ENCODE data around the gene CCDC136.

The CCDC136 gene

DNA sequence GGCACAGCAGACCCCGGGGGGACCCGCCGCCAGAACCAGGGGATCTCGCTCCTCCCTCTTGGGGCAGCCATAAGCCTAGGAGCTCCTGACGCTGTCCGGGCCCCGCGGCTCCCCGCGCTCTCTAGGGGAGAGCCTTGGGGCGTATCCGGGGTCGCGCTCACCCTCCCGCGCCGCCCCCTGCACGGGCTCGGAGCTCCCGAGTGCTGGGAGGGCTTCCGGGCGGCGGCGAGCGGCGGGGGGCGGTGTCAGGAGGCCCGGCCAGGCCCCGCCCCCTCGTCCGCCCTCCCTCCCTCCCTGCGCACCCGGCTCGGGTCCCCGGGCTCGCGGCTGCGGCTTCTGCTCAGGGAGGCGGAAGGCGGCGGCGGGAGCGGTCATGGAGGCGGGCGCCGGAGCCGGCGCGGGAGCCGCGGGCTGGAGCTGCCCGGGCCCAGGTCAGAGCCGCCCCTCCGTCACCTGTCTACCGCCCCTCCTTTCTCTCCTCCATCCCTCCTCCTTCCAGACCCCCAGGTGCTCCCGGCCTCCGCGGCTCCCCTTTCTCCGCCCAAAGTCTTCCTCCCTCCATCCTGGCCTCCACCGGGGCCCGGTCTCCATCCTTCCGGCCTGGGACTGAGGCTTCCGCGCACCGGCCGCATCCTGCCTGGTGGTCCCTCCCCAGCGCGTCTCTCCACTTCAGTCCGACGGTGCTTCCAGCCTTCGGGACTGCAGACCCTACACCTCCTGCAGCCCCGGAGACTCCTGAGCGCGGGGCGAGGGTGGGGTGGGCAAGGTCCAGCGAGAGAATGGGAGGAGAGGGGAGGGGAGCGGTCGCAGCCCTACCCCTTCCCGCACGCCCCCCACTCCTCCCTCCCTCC is at the start of gene CCDC136:
CCDC136 (plus strand) TSS at position 848 of the 851 bp plus-strand sequence. CDS start 444 bp downstream, outside the sequence.
- DNase-seq: peak; percentile 74

DNA sequence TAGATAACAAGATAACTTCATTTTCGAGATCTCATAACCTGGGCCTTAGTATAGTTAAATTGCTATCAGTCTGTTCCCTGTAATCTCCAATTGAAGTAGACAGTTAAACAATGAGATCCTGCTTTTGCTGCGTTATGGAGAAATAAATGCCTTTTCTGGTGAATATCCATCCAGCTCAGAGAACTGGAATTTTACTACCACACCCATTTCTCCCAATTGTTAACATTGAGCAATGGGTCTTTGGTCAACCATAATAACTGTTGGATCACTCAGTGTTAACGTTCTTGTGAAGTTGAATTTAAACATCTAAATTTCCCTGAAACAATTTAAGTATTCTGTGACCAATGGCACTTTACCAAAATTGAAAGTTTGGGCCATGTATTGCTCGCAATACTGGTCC is 49.6 kb upstream of the CCDC136 start:
- DNase-seq: no peak

DNA sequence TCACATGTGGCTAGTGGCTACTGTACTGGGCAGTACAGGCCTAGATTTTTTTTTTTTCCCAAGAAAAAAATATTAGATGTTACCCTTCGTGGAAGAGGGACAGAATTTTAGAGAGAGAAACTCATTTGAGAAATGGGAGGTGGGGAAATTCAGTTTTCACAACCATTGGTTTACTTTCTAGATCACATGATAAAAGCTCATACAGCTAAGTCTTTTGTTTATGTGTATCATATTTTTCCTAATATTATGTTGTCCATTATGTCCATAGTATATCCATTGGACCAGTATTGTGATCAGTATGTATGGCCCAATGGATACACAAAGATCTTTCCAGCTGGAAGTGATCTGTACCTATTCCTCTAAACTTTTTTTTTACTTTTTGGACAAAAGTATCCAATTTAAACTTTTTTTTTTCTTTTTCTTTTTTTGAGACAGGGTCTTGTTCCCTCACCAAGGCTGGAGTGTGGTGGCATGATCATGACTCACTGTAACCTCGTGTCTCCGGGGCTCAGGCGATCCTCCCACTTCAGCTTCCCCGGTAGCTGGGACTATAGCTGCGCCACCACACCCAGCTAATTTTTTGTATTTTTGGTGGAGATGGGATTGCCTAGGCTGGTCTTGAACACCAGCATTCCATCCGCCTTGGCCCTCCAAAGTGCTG is 48.5 kb upstream of the CCDC136 start:
- DNase-seq: no peak

DNA sequence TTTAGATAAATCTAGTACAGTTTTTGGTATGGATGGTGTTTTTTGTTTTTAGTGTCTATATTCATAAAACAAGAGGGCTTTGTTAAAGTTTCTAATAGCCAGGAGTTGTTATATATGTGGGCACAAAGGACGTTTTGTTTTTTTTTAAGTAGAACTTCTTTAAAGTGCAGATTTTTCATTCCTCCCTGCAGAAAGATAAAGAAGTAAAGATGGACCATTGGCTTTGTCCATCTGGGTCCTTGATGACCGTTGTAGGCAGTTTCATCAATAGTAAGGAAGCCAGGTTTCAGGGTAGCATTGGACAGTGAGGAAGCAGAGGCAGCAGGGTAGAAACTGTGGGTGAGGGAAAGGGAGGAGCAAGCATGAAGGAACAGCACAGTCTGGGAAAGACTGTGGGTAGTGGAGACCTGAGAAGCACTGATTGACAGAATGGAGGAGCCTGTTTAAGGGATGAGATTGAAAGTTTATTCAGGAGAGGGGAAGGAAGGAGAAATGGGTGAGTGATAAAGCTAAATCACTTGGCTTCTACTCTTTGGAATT is 47.3 kb upstream of the CCDC136 start:
- DNase-seq: no peak

DNA sequence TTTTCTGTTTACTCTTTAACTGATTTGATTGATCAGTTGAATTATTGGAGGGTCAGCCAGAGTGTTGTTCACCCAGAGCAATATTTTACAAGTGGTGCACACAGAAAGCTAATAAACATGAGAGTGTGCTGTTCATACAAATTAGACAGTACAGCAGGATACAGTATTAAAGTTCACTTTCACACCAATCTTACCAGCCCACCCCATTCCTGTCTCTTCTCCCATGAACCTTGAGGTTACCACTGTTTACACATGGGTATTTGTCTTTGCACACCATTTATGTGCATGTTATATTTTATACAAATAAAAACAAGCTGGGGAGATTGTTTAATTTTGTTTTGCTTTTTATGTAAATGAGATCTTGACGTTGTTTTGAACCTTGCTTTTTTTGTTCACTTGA is 46.1 kb upstream of the CCDC136 start:
- no peak for DNase-seq

DNA sequence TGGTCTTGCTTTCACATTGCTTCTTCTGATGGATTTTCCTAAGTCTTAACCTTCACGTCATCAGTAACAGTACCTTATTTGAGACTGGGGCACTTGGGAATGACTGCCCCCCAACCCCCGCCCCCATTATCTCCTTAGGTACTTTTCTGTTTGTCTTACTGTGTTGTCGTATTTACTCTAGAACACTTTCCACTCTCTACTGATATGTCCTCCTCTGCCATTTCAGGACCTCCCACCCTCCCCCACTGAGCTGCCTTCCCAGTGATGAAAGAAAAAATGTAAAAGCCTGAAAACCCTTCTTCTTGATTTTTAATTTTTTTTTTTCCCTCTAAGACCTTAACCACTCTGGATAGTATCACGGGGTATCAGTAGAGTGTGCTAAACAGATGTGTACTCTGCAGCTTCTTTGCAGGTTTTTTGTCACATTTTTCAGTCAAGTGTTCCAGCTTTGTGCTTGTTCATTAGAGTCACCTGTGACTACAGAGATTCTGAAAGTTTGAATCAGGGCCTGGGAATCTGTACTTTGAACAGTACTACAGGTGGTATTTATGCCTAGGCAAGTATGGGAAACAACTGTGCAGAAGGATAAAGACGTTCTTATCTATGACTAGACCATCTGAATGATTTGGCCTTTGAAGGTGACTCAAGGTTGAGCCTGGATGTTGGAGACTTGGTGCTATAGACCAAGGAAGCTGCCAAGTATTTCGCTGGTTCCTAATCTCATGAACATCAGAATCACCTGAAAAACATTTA is 44.3 kb upstream of the CCDC136 start:
- no peak for DNase-seq

DNA sequence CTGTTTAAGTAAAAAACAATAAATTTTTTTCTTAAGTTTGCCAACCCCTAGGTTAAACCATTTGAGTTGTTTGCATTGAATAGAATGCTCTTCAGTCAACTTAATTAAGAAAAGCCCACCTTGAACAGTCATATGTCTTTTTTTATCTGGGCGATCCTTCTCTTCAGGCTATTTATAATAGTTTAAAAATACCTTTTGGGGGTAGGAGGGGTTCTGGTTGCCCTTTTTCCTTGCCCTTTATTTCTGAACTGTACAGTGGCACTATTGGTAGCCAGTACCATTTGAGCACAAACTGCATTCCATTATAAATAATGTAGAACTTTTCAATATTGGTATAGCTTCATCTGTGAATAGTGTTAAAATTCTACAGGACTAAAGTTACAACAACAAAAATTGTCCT is 39.5 kb upstream of the CCDC136 start:
- no peak for DNase-seq

DNA sequence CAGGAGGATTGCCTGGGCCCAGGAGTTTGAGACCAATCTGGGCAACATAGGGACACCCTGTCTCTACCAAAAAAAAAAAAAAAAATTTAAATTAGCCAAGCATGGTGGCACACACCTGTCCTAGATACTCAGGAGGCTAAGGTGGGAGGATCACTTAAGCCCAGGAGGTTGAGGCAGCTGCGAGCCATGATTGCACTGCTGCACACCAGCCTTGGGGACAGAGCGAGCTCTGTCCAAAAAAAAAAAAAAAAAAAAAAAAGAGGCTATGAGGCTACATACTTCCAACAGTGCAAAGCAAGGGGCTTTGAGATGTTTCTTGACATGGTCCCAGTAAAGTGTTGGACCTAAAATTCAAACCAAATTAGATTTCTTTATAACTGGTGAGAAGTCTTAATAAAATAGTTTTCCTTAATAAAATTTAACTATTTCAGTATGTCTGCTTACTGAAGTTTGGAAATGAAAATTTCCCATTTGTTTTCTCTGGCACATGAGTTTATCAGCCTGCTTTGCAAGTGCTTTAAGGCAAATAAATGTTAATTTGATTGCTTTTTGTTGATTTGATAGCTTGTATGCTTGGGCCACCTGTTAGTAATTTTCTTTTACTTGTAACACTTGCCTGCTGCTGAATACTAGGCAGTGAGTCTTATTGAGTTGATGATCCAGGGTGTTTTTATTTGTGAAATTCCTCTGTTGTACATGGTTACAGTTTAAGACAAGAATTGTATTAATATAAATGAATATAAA is 36.5 kb upstream of the CCDC136 start:
- DNase-seq: no peak

DNA sequence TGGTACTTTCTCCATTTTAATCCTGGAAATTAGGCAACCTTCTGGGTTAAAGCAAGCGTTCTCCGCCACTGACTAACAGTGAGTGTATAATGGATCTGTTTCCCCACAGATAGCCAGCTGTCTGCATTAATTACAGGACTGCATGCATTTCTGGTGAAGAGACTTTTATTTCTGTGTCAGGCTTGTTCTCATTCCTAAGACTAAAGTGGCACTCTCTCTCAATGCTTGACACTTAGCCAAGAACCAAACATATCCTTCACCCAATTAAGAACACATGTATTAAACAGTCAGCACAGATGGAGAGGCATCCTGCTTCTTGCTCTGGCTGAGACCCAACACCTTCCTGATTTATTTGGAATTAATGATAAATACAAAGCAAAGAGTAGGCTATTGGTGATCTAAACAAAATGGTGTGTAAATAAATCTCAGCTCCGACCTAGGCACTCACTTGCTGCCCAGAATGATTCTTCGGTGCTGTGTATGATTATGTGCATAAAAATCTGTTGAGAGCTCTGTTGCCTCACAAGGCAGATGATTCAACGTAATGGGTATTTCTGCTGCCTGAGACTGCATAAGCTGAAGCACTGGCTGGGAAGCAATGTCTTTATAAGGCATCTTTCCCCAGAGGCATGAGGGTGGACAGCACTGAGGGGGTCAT is 35.8 kb upstream of the CCDC136 start:
- DNase-seq: no peak

DNA sequence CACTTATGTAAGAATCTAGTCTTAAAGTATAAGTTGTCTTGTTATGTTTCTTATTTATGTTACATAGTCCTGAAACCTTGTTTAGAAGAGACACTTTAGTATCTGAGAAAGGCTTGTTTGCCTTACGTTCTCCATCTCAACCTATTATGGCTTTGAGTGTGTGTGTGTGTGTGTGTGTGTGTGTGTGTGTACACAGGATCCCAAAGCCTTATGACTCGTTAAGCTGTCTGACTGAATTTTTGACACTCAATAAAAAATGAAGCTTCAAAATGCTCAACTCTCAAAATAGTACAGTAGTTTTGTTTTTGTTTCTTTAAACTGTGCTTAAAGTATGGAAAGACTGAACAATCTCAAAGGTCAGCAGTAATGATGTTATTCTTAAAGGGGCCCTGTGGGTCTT is 34.6 kb upstream of the CCDC136 start:
- DNase-seq: no peak

DNA sequence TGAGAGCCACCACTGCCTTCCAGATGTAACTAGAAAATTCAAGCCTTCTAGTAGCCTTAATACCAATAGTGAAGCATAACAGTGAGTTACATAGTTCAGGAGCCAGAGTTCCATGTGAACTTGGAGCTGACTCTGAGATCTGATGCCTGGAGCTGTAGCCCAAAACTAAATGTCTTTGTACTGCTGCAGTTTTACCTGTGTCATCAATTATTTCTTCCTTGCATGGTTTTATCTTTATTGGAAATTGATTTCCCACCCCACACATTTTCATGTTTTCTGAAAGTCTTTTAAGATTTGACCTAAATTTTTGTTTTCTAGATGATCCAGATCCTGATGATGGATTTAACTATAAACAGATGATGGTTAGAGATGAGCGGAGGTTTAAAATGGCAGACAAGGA is 33.2 kb upstream of the CCDC136 start:
- DNase-seq: no peak

DNA sequence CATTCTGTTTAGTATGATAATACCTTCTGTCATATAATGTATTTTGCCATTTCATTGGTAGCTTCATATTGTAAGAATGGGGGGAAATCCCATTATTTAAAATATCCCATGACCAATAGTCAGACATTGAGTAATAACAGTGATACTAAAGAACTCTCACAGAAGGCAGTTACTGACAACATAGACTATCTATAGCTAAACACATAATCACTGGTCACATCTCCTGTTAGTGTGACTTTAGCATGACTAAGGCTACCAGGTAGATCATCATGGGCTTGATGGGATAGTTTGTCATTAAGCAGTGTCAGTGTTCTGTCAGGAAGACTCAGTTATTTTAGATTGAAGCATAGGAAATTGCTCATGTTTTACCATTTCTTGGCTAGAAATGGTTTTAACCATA is 32.5 kb upstream of the CCDC136 start:
- DNase-seq: no peak

DNA sequence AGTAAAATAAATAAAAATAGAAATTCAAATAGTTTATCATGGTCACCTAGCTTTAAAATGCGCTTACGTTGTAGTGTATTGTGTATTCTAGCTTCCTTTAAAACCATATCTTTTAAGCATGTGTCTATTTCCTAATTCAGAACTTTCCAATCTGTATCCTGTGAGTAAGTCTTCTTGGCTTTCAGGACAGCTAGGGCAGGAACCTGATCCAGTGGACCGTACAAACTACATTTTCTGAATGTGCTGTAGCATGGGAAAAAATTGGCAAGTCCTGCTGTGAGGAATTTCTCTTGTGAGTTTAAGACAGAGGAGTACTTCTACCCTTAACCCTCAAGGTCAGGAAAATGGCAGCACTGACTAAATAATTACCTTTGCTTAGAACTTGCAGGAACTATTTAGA is 28.2 kb upstream of the CCDC136 start:
- no peak for DNase-seq

DNA sequence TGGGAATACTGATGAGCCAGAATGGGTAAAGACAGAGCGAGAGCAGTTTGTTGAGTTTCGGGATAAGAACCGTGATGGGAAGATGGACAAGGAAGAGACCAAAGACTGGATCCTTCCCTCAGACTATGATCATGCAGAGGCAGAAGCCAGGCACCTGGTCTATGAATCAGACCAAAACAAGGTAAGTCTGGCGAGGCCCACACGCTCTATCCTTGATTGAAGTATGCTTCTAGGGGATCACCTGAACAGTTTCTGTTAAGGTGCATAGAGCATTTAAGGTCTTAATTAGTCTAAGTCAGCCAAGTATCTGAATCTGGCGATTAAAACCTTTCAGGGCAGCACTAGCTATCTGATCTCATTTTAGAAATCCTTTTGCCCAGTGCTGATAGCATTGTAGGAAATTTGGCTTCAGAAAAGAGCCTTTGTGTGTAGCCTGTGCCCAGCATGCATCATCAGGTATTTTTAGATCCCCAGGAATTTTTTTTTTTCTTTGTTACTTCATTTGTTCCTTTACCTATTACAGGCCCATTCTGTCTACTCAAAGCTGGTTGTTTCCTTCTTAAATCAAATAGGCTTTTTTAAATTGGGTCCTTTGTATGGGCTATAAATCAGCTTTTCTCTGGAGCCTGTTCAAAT is 24.2 kb upstream of the CCDC136 start:
- DNase-seq: no peak

DNA sequence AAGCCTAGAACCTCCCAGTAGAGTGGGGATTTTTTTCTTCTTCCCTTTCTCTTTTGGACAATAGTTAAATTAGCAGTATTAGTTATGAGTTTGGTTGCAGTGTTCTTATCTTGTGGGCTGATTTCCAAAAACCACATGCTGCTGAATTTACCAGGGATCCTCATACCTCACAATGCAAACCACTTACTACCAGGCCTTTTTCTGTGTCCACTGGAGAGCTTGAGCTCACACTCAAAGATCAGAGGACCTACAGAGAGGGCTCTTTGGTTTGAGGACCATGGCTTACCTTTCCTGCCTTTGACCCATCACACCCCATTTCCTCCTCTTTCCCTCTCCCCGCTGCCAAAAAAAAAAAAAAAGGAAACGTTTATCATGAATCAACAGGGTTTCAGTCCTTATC is 21.5 kb upstream of the CCDC136 start:
- no peak for DNase-seq

DNA sequence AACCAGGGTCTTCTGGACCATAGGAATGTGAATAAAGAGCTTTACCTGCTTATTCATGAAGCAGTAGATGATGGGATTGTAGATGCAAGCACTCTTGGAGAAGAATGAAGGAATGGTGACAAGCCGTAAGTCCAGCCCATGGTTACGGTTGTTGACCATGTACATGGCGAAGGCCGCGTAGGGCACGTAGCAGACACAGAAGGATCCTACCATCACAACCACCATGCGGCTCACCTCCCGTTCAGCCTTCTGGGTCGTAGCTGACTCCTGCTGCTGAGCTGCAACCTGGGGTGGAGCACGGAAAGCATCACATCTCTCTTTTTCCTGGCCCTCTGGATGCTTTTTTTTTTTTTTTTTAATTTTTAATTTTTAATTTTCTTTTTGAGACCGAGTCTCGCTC is 18.2 kb upstream of the CCDC136 start:
- DNase-seq: no peak

DNA sequence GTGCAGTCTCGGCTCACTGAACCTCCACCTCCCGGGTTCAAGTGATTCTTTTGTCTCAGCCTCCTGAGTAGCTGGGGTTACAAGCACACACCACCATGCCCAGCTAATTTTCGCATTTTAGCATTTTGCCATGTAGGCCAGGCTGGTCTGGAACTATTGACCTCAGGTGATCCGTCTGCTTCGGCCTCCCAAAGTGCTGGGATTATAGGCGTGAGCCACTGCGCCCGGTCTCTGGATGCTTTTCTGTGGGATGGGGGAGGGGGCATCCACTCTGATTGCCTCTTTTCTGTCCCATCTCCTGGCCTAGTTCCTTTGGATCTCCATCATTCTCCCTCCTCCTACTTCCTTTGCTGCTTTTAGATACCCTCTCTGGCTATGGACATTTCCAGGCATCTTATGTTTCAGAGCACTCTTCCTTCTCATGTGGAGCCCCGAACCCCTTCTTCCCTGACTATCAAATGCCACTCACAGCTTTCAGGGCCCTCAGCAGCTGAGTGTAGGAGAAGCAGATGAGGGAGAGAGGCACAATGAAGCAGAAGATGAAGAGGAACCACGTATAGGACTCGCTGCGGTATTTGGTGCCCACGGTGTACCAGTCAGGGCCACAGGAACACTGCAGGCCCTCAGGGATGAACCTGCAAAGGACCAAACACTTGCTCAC is 17.6 kb upstream of the CCDC136 start:
- DNase-seq: no peak

DNA sequence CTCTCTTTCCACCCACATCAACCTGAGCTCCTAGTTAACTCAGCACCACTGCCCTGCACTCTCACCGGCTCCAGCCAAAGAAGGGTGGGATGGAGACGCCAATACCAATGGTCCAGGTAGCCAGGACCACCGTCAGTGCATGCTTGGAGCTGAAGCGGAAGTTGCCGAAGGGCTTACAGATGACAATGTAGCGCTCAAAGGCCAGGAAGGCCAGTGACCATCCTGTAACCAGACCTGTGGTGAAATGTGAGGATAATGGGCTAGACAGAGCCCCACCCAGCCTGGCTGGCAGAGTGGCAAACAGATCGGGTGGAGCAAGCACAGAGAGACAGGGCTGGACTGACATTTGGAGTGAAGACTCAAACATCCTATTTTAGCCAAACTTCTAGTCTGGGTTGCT is 16.8 kb upstream of the CCDC136 start:
- no peak for DNase-seq

DNA sequence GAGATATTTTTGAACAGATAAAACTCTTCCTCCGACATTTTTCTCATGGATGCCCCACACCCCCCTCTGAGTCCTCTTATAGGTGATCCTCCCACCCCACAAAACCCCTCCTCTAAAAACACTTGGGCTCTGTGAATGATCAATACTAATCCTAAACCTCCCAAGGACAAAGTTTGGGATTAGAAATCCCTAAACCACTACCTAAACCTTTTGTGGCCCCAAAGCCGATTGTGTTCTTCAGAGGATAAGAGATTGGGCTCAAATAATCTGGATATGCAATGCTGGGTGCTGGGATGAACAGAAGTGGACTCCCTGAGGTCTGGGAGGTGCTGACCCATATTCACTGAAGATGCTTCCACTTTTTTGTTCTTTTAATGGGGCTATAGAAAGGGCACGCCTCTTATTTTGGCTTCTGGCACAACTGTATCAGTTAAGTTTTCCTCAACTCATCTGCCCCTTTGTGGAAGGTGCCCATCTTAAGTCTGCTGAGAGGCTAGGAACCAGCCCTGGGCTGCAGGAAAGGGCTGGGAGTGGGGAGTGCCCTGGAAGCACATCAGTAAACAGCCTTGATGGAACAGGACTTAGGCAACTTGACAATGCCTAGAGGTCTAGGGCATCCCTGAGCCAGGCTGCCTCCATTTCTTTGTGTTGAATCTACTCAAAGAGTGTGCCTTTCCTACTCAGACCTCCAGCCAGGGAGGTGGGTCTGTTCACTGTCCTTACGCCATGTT is 15.9 kb upstream of the CCDC136 start, which contains the start of gene OPN1SW:
OPN1SW (minus strand) TSS at position 51 of the 731 bp plus-strand sequence; CDS start at position 38, 13 bp downstream.
- no peak for DNase-seq
